Measurements from ENCODE around the gene JARID2. TPM values are rescaled to one million over a fixed set of nuclear protein-coding genes. Genes with fewer than 3 reads are reported as not detected.

JARID2 gene
- total and polyA plus RNA-seq, 2 of the 4 experiments (the other 2 are of a cell fraction): 9.6 to 12.9 TPM

DNA sequence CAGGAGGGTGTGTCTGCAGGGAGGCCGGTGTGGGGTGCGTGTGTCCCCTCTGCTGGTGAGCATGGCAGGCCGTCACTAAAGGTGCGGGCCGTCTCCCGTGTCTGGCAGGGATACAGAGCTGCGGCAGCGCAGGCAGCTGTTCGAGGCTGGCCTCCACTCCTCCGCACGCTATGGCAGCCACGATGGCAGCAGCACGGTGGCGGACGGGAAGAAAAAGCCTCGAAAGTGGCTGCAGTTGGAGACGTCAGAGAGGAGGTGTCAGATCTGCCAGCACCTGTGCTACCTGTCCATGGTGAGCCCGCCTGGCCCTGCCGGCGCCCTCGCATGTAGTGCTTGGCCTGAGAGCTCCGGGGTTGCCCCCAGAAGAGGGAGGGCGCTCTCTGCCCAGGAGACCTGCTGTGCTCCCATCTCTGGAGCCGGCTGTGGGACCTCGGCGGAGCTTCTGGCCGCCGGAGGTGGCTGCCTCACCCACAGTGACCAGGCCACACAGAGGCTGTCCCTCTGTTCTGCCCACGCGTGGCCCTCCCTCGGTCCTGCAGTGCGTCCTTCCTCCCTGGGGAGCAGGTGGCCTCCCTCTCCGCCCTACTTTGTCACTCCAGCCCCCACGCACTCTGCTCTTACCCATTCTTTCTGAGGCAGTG lies 267.4 kb downstream of the JARID2 start:
- H4K5ac ChIP-seq (ENCODE audit: low read depth, low read length): no peak overlapping the region
- WGBS, 2 experiments (ENCODE audit: extremely low coverage in 2 of 2, insufficient read length in 1 of 2): 95% methylated on average over 12 of the region's 34 CpGs; no CpG with 5 or more reads in 1 of the 2 experiments
- H3K23ac ChIP-seq (ENCODE audit: low read depth, low read length): no peak overlapping the region
- H2AK5ac ChIP-seq (ENCODE audit: low read depth, low read length): no peak overlapping the region
- H2BK20ac ChIP-seq (ENCODE audit: low read depth, low read length): no peak overlapping the region
- no peak overlapping the region for H3K56ac ChIP-seq (ENCODE audit: extremely low read depth, insufficient read depth, low read length)
- TF ChIP-seq NFE2L2 (IDR thresholded peaks at IDR 0.05; ENCODE audit: low read depth, low read length) (no peak), CEBPB (IDR thresholded peaks at IDR 0.05; ENCODE audit: low read depth, low read length) (no peak), RFX5 (IDR thresholded peaks at IDR 0.05; ENCODE audit: low read depth, low read length) (no peak), CTCF (conservative IDR thresholded peaks at IDR 0.05; ENCODE audit: low read depth, low read length) (no peak), BHLHE40 (IDR thresholded peaks at IDR 0.05; ENCODE audit: low read depth, low read length) (no peak), RAD21 (IDR thresholded peaks at IDR 0.05; ENCODE audit: low read length) (no peak), POLR2A (IDR thresholded peaks at IDR 0.05; ENCODE audit: low read depth, low read length) (no peak), RCOR1 (IDR thresholded peaks at IDR 0.05; ENCODE audit: insufficient replicate concordance, low read length) (no peak), CHD1 (IDR thresholded peaks at IDR 0.05; ENCODE audit: low read depth, low read length) (no peak), FOS (IDR thresholded peaks at IDR 0.05; ENCODE audit: low read depth, low read length) (no peak), SMC3 (IDR thresholded peaks at IDR 0.05; ENCODE audit: low read depth, low read length) (no peak)
- H3K79me1 ChIP-seq (ENCODE audit: low read depth in 1 of 2, low read length in 2 of 2): peaks cover 14 to 59% of the 10 kb centered on the region in 2 experiments
- H3K14ac ChIP-seq (replicated peaks; ENCODE audit: low read depth, low read length): no peak overlapping the region
- no peak overlapping the region for H3K18ac ChIP-seq (ENCODE audit: low read depth, low read length)
- ATAC-seq (ENCODE audit: low read depth): no peak
- in situ Hi-C loops (cut with MboI; ENCODE audit: low sequenced_read_pairs) (no loop called here), intact Hi-C loops (cut with micrococcal nuclease) (no loop called here), dilution Hi-C loops (cut with HindIII; ENCODE audit: low sequenced_read_pairs, unreplicated experiment) (no loop called here)
- no peak overlapping the region for H3K9ac ChIP-seq (ENCODE audit: low read depth, low read length)
- H3K27ac ChIP-seq (ENCODE audit: insufficient read depth, low read length): no peak overlapping the region
- ChIA-PET POLR2A (ENCODE audit: unreplicated experiment) (no interaction called here), CTCF (interaction anchor here (0.6 kb wide), 1 partner anchor 139 kb away, joined by 3 read pairs; no protein-coding TSS in a partner anchor)
- peaks cover 25% of the 10 kb centered on the region for H3K9me1 ChIP-seq (ENCODE audit: insufficient read depth, low read length)
- H2BK5ac ChIP-seq (ENCODE audit: low read depth, low read length, poor library complexity, severe bottlenecking): no peak overlapping the region
- H3K4me3 ChIP-seq (ENCODE audit: insufficient read depth, low read depth, low read length): no peak overlapping the region
- H4K91ac ChIP-seq (ENCODE audit: insufficient read depth, low read depth, low read length): no peak overlapping the region
- H4K8ac ChIP-seq (ENCODE audit: low read depth in 2 of 2, low read length in 2 of 2): no peak overlapping the region
- H2AK9ac ChIP-seq (replicated peaks; ENCODE audit: low read depth, low read length, poor library complexity): no peak overlapping the region
- H2BK120ac ChIP-seq (ENCODE audit: low read depth, low read length): no peak overlapping the region
- no TSS peak for BruUV-seq (replicated peaks)
- no peak overlapping the region for H3K4me2 ChIP-seq (ENCODE audit: low read depth, low read length)
- H3K4ac ChIP-seq (ENCODE audit: low read depth, low read length): no peak overlapping the region
- H3K27me3 ChIP-seq (ENCODE audit: control insufficient read depth, insufficient read depth, low read length): no peaks in the 10 kb centered on the region
- H3K9me3 ChIP-seq (ENCODE audit: control insufficient read depth, insufficient read depth, low read length): no peaks in the 10 kb centered on the region
- H2AFZ ChIP-seq (replicated peaks; ENCODE audit: low read length, poor library complexity): no peak overlapping the region
- peaks cover 12% of the 10 kb centered on the region for H3K4me1 ChIP-seq (ENCODE audit: control insufficient read depth, insufficient read depth, low read length)
- peaks cover 28% of the 10 kb centered on the region for H4K20me1 ChIP-seq (ENCODE audit: insufficient read depth, low read length)
- no peak overlapping the region for H2BK15ac ChIP-seq (ENCODE audit: low read depth, low read length)
- peaks cover 74% of the 10 kb centered on the region for H3K36me3 ChIP-seq (ENCODE audit: control insufficient read depth, insufficient read depth, low read length)
- no peak for DNase-seq
